ENCODE measurements around the gene UBTF.

GRCh38 chr17:44235583-44235936 is 16.1 kb upstream of the UBTF start:
- TF ChIP-seq CTCF (IDR thresholded peaks at IDR 0.05; ENCODE audit: low read depth, low read length), result no peak
- no peak for TF ChIP-seq EZH2phosphoT487 (IDR thresholded peaks at IDR 0.05; ENCODE audit: low read depth)

All from OCI-LY3 (cell line).